Transverse colon (tissue), 4 donors: ENCODE data around the gene VENTX. TPM values are rescaled to one million over a fixed set of nuclear protein-coding genes. Genes with fewer than 3 reads are reported as not detected.
A peak's percentile ranks its signal among the peaks of the same experiment; 100 is the strongest.
"Not testable (repeated sequence)": the region's sequence is repeated elsewhere in the genome, so short reads cannot be mapped to it uniquely, and the experiment has no call there.

Experiments
- DNase-seq: peaks from one replicate; pipeline ENCODE4 v3.0.0-alpha.2; 2019
- H3K27ac ChIP-seq, 4 donors: fragments of 200-600 bp; sonication (generic); 2 replicates each; pipeline ENCODE4 v1.5.1; 2016 to 2018; ENCODE audit warnings: inconsistent platforms in 4 of 4
- H3K27me3 ChIP-seq: fragments of 200-600 bp; sonication (generic); 2 replicates; pipeline ENCODE4 v1.5.1; 2017; ENCODE audit warnings: inconsistent platforms
- H3K36me3 ChIP-seq, 4 donors: fragments of 200-600 bp; sonication (generic); 2 replicates each; pipeline ENCODE4 v1.5.1; 2017 to 2019; ENCODE audit warnings: inconsistent platforms in 4 of 4
- H3K4me1 ChIP-seq, 4 donors: fragments of 200-600 bp; sonication (generic); 2 replicates each; pipeline ENCODE4 v1.5.1; 2017 to 2020; ENCODE audit warnings: inconsistent platforms in 4 of 4
- H3K4me3 ChIP-seq, 4 donors: fragments of 200-600 bp; sonication (generic); 1 replicate in 1 of 4; 2 replicates in 3 of 4; pipeline versions ENCODE4 v1.5.1 to v1.6.1; 2017 to 2019; ENCODE audit warnings: inconsistent platforms in 4 of 4
- H3K9me3 ChIP-seq, 2 donors: fragments of 200-600 bp; sonication (generic); 2 replicates each; pipeline ENCODE4 v1.5.1; 2017 to 2019; ENCODE audit warnings: inconsistent platforms in 2 of 2
- CTCF ChIP-seq, 5 experiments: fragments of 200-600 bp in 3 of 5; fragments of 450-650 bp in 2 of 5; sonication (generic) in 3 of 5; IDR thresholded peaks; 1 replicate in 2 of 5; 2 replicates in 3 of 5; pipeline ENCODE4 v1.5.1; 2016 to 2017; ENCODE audit warnings: antibody characterized with exemption in 5 of 5, inconsistent platforms in 3 of 5, mild to moderate bottlenecking in 2 of 5, moderate library complexity in 1 of 5
- EP300 ChIP-seq: sonication (generic); formaldehyde crosslinking; IDR thresholded peaks from one replicate; pipeline ENCODE4 v1.6.1; 2017; ENCODE audit warnings: antibody characterized with exemption, low read depth
- POLR2A ChIP-seq: fragments of 450-650 bp; IDR thresholded peaks from one replicate; pipeline ENCODE4 v1.6.1; 2016; ENCODE audit warnings: antibody characterized with exemption, mild to moderate bottlenecking, moderate library complexity
- POLR2AphosphoS5 ChIP-seq, 3 donors: sonication (generic); formaldehyde crosslinking; IDR thresholded peaks; one replicate each; pipeline ENCODE4 v1.6.1; 2016; ENCODE audit warnings: antibody characterized with exemption in 3 of 3
- WGBS, 2 donors: methylation state at CpG; one replicate each; pipeline ENCODE4 v1.1.5; 2018; ENCODE audit warnings: low coverage in 1 of 2; 5-methylcytosine and 5-hydroxymethylcytosine counted together
- in situ Hi-C, 4 donors: fragments of 200-750 bp; cut with MboI; loops; one replicate each; pipeline versions ENCODE4 v1.15.0 to v1.15.1; 2017; ENCODE audit warnings: low sequenced_read_pairs in 3 of 4, low pct_ligation_motif_present in 1 of 4, low pct_unique_long_range_greater_than_20kb in 1 of 4
- intact Hi-C: fragments of 100-400 bp; cut with DNase I; formaldehyde crosslinking; loops from one replicate; pipeline ENCODE4 v1.15.1; 2023; ENCODE audit warnings: low total_unique reads
- total RNA-seq, 4 donors: library from RNA; depleted of rRNA; stranded (reverse); fragments of >200 nt; gene quantifications; one replicate each; pipeline ENCODE4 v1.1.0, GENCODE V29; 2016

The VENTX gene
- total RNA-seq, 4 donors from 2014 or later, result 0.27 to 0.48 TPM; not detected in 2

GRCh38 chr10:133262696-133263095, 25.0 kb downstream of the VENTX start:
- peak overlapping the region; percentile 13 to 94 (median 39) for H3K27ac ChIP-seq
- peaks cover 29 to 65% (median 46%) of the 10 kb centered on the region in 4 donors for H3K4me1 ChIP-seq
- H3K36me3 ChIP-seq, result no peaks in the 10 kb centered on the region
- no peaks in the 10 kb centered on the region for H3K27me3 ChIP-seq
- TF ChIP-seq EP300 (no peak), POLR2AphosphoS5 (IDR thresholded peaks at IDR 0.05) (no peak), CTCF (IDR thresholded peaks at IDR 0.05) (no peak)
- intact Hi-C loops (no loop called here), in situ Hi-C loops (loop anchor here in 1 of 4 donors (10.0 kb wide), 1 partner anchor 52 kb away; no protein-coding TSS in a partner anchor)
- H3K4me3 ChIP-seq, result no peak overlapping the region
- peak; percentile 32 for DNase-seq
- H3K9me3 ChIP-seq, result no peaks in the 10 kb centered on the region
- WGBS, 2 donors, result 50% methylated on average over 14 of the region's 14 CpGs; no CpG with 5 or more reads in 1 of the 2 donors

DNA sequence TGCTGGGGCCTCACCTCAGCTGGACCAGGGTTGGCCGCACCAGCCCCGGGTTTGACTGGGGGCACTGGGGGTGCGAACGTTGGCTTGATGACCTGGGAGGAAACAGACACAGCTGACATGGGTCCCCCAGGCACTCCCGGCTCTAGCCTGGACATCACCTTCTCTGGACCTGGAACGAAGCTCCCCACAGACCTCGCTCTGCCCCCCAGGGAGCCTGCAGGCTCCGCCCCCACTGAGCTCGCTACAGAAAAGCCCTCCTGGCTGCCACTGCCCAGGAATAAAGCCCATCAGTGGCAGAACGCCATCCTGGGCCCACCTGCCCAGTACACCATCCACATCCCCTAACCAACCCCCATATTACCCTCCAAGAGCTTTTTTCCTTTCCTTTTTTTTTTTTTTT, 26.0 kb downstream of the VENTX start:
- no peaks in the 10 kb centered on the region for H3K9me3 ChIP-seq
- intact Hi-C loops, result no loop called here

GRCh38 chr10:133264461-133264860, 26.8 kb downstream of the VENTX start:
- no peak for TF ChIP-seq POLR2AphosphoS5 (IDR thresholded peaks at IDR 0.05)
- no peak for TF ChIP-seq CTCF (IDR thresholded peaks at IDR 0.05)
- TF ChIP-seq EP300, result no peak
- no peak for TF ChIP-seq POLR2A
- 28 to 31% methylated on average over 4 to 9 of the region's 9 CpGs for whole genome bisulfite sequencing, 2 donors
- Histone ChIP-seq H3K4me1 (peaks cover 17 to 49% (median 30%) of the 10 kb centered on the region in 4 donors), H3K9me3 (no peaks in the 10 kb centered on the region), H3K27ac (peak overlapping the region in 2 of 4 donors; percentile 8 to 59), H3K27me3 (no peaks in the 10 kb centered on the region), H3K36me3 (no peaks in the 10 kb centered on the region), H3K4me3 (no peak overlapping the region)
- intact Hi-C loops, result no loop called here
- DNase-seq, result peak; percentile 70
- in situ Hi-C loops, result loop anchor here in 1 of 4 donors (10.0 kb wide), 1 partner anchor 50 kb away; no protein-coding TSS in a partner anchor

More for the DNA sequence above, 26.0 kb downstream of the VENTX start:
- 79% methylated on average over 10 of the region's 10 CpGs; no CpG with 5 or more reads in 1 of the 2 donors for WGBS, 2 donors
- no peak overlapping the region for H3K4me3 ChIP-seq
- H3K27me3 ChIP-seq, result no peaks in the 10 kb centered on the region
- TF ChIP-seq CTCF (IDR thresholded peaks at IDR 0.05) (no peak), EP300 (no peak), POLR2A (no peak), POLR2AphosphoS5 (IDR thresholded peaks at IDR 0.05) (no peak)
- in situ Hi-C loops, result loop anchor here in 1 of 4 donors (10.0 kb wide), 1 partner anchor 51 kb away; no protein-coding TSS in a partner anchor
- no peak for DNase-seq
- H3K27ac ChIP-seq, result no peak overlapping the region
- peaks cover 20 to 55% (median 36%) of the 10 kb centered on the region in 4 donors for H3K4me1 ChIP-seq
- no peaks in the 10 kb centered on the region for H3K36me3 ChIP-seq

DNA sequence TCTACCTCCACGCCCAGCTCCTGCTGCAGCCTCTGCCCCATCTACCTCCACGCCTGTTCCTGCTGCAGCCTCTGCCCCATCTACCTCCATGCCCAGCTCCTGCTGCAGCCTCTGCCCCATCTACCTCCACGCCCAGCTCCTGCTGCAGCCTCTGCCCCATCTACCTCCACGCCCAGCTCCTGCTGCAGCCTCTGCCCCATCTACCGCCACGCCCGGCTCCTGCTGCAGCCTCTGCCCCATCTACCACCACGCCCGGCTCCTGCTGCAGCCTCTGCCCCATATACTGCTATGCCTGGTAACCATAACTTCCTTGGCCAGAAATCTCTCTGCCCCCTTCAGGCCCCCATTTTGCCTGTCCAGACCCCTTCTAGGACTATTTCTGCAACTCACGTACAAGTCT, 27.4 kb downstream of the VENTX start:
- H3K27me3 ChIP-seq, intact Hi-C loops, H3K27ac ChIP-seq, H3K36me3 ChIP-seq, H3K9me3 ChIP-seq, H3K4me3 ChIP-seq: not testable (repeated sequence)
- DNase-seq, result peak; percentile 50
- WGBS, 2 donors, result 51 to 55% methylated on average over 2 to 9 of the region's 10 CpGs
- peaks cover 17 to 48% (median 30%) of the 10 kb centered on the region in 4 donors for H3K4me1 ChIP-seq
- in situ Hi-C loops, result loop anchor here in 1 of 4 donors (10.0 kb wide), 1 partner anchor 50 kb away; no protein-coding TSS in a partner anchor
